Endothelial cell of umbilical vein (primary cell): ENCODE results near the gene UBE2I. TPM values are rescaled to one million over a fixed set of nuclear protein-coding genes. Genes with fewer than 3 reads are reported as not detected.

Experiments
- BruUV-seq: library from RNA; stranded (reverse); fragments of 400-500 nt; replicated peaks from 2 replicates; lab custom pipeline; 2021; lab: Mats Ljungman, UMichigan
- CTCF ChIA-PET: fragments of 300-600, 350-600 bp; sonication (Branson Sonifier 250); formaldehyde crosslinking; loops from one replicate; lab custom pipeline; 2021; ENCODE audit warnings: antibody characterized with exemption, inconsistent platforms; lab: Charles Lee
- POLR2A ChIA-PET: fragments of 300-600, 350-600 bp; sonication (Branson Sonifier 250); formaldehyde crosslinking; loops from one replicate; lab custom pipeline; 2021; ENCODE audit warnings: antibody characterized with exemption, inconsistent platforms; lab: Charles Lee
- DNase-seq: peaks from one replicate; pipeline ENCODE4 v3.0.0-alpha.2; 2011; ENCODE audit warnings: low read depth, low spot score
- FAIRE-seq: peaks from 2 replicates; lab custom pipeline; 2011; peaks lifted over from hg19 to GRCh38; lab: Jason Lieb, UNC
- H2AFZ ChIP-seq: 2 replicates; pipeline ENCODE4 v1.6.0; 2012; ENCODE audit warnings: low read depth, low read length, control low read depth, inconsistent platforms
- H3K27ac ChIP-seq: 2 replicates; pipeline ENCODE4 v1.5.1; 2011; ENCODE audit warnings: low read depth, mild to moderate bottlenecking, control low read depth, low read length, moderate library complexity; ENCODE audit not compliant: insufficient read depth
- H3K27me3 ChIP-seq, 2 experiments: 2 replicates each; pipeline versions ENCODE4 v1.6.0 to v1.6.1; 2011; ENCODE audit warnings: low read length in 2 of 2, mixed read lengths in 1 of 2; ENCODE audit not compliant: control insufficient read depth in 2 of 2, insufficient read depth in 2 of 2
- H3K36me3 ChIP-seq, 2 experiments: 2 replicates in 1 of 2; 3 replicates in 1 of 2; pipeline ENCODE4 v1.5.1; 2011; ENCODE audit warnings: low read length in 2 of 2, mild to moderate bottlenecking in 1 of 2, moderate library complexity in 1 of 2; ENCODE audit not compliant: control insufficient read depth in 2 of 2, insufficient read depth in 2 of 2; ENCODE audit errors: extremely low read depth in 1 of 2
- H3K4me1 ChIP-seq: 3 replicates; pipeline ENCODE4 v1.5.1; 2011; ENCODE audit warnings: mild to moderate bottlenecking, low read length; ENCODE audit not compliant: control insufficient read depth, insufficient read depth; ENCODE audit errors: extremely low read depth
- H3K4me2 ChIP-seq: 2 replicates; pipeline ENCODE4 v1.6.1; 2011; ENCODE audit warnings: low read length, control low read depth, mixed read lengths; ENCODE audit not compliant: insufficient read depth
- H3K4me3 ChIP-seq, 3 experiments: fragments of 200-600 bp in 1 of 3; sonication (generic), shearing (Covaris generic) in 1 of 3; replicated peaks in 1 of 3; 2 replicates each; pipeline ENCODE4 v1.5.1; 2011 to 2016; ENCODE audit warnings: control low read depth in 3 of 3, low read length in 3 of 3, mild to moderate bottlenecking in 2 of 3, inconsistent platforms in 1 of 3, low read depth in 1 of 3, moderate library complexity in 1 of 3; ENCODE audit not compliant: insufficient read depth in 1 of 3
- H3K79me2 ChIP-seq: 2 replicates; pipeline ENCODE4 v1.6.0; 2012; ENCODE audit warnings: low read length, inconsistent platforms; ENCODE audit not compliant: control insufficient read depth, insufficient read depth
- H3K9ac ChIP-seq: replicated peaks from 2 replicates; pipeline ENCODE3; 2011; ENCODE audit warnings: low read length, control low read depth; ENCODE audit not compliant: insufficient read depth; ENCODE audit errors: extremely low read depth
- H3K9me1 ChIP-seq: replicated peaks from 3 replicates; pipeline ENCODE4 v1.6.0; 2011; ENCODE audit warnings: mild to moderate bottlenecking, low read length; ENCODE audit not compliant: control insufficient read depth, insufficient read depth; ENCODE audit errors: extremely low read depth
- H3K9me3 ChIP-seq: replicated peaks from 2 replicates; pipeline ENCODE4 v1.5.1; 2012; ENCODE audit warnings: low read length, inconsistent platforms; ENCODE audit not compliant: control insufficient read depth, insufficient read depth
- H4K20me1 ChIP-seq: replicated peaks from 2 replicates; pipeline ENCODE3; 2011; ENCODE audit warnings: mild to moderate bottlenecking, low read length; ENCODE audit not compliant: control insufficient read depth, insufficient read depth; ENCODE audit errors: extremely low read depth
- CTCF ChIP-seq, 2 donors: IDR thresholded peaks; 1 replicate in 1 of 2; 2 replicates in 1 of 2; pipeline ENCODE4 v1.5.1; 2011; ENCODE audit warnings: low read length in 2 of 2, mild to moderate bottlenecking in 2 of 2, moderate library complexity in 2 of 2, control low read depth in 1 of 2, inconsistent platforms in 1 of 2, low read depth in 1 of 2; ENCODE audit not compliant: insufficient read depth in 1 of 2; ENCODE audit errors: extremely low read depth in 1 of 2
- EZH2 ChIP-seq: IDR thresholded peaks from 2 replicates; pipeline ENCODE4 v1.6.1; 2012; ENCODE audit warnings: borderline replicate concordance, low read depth, mild to moderate bottlenecking, moderate library complexity, low read length, inconsistent platforms; ENCODE audit not compliant: severe bottlenecking
- FOS ChIP-seq: IDR thresholded peaks from 2 replicates; pipeline ENCODE4 v1.6.1; 2011; ENCODE audit warnings: mild to moderate bottlenecking, low read length, moderate library complexity, borderline replicate concordance; ENCODE audit not compliant: insufficient read depth
- GATA2 ChIP-seq: IDR thresholded peaks from 2 replicates; pipeline ENCODE4 v1.7.0; 2011; ENCODE audit warnings: low read depth, mild to moderate bottlenecking, moderate library complexity, mixed read lengths, low read length; ENCODE audit not compliant: insufficient read length, insufficient read depth
- JUN ChIP-seq: IDR thresholded peaks from 2 replicates; pipeline ENCODE4 v1.6.1; 2011; ENCODE audit warnings: borderline replicate concordance, low read depth; ENCODE audit not compliant: insufficient read length, insufficient read depth
- MAX ChIP-seq: IDR thresholded peaks from 2 replicates; pipeline ENCODE4 v1.6.1; 2011; ENCODE audit not compliant: insufficient read depth, insufficient read length
- MYC ChIP-seq: IDR thresholded peaks from one replicate; pipeline ENCODE4 v1.6.1; 2011; ENCODE audit warnings: mild to moderate bottlenecking, low read depth, low read length
- POLR2A ChIP-seq: IDR thresholded peaks from 2 replicates; pipeline ENCODE4 v1.6.1; 2012; ENCODE audit warnings: low read depth, mild to moderate bottlenecking, control low read depth, low read length
- POLR2AphosphoS5 ChIP-seq: IDR thresholded peaks from 2 replicates; pipeline ENCODE4 v1.6.1; 2012; ENCODE audit warnings: low read depth, mild to moderate bottlenecking, control low read depth, low read length, moderate library complexity; ENCODE audit not compliant: insufficient read depth
- dilution Hi-C: fragments of 300-500 bp; cut with MboI; formaldehyde crosslinking; loops from one replicate; pipeline ENCODE4 v1.15.0; 2019; ENCODE audit warnings: low sequenced_read_pairs; ENCODE audit not compliant: extremely low pct_ligation_motif_present
- intact Hi-C: fragments of 100-400 bp; cut with micrococcal nuclease; formaldehyde crosslinking; loops from one replicate; pipeline ENCODE4 v1.10.0; 2022
- polyA plus RNA-seq, 4 experiments: library from polyadenylated mRNA; depleted of rRNA in 3 of 4; stranded (reverse) in 3 of 4; unstranded in 1 of 4; fragments of >200 nt; gene quantifications; 2 replicates each; pipeline versions ENCODE4 v1.2.1 to v1.2.3, GENCODE V29; 2011 to 2012; ENCODE audit warnings: missing spikeins in 1 of 4
- total RNA-seq: library from RNA; stranded (reverse); gene quantifications from 2 replicates; pipeline ENCODE4 v1.2.3, GENCODE V29; 2021

The UBE2I gene
- total and polyA plus RNA-seq, 2 donors (not counting 3 experiments of a cell fraction or from before 2014, with no cell fraction given): 122 to 233 TPM

DNA sequence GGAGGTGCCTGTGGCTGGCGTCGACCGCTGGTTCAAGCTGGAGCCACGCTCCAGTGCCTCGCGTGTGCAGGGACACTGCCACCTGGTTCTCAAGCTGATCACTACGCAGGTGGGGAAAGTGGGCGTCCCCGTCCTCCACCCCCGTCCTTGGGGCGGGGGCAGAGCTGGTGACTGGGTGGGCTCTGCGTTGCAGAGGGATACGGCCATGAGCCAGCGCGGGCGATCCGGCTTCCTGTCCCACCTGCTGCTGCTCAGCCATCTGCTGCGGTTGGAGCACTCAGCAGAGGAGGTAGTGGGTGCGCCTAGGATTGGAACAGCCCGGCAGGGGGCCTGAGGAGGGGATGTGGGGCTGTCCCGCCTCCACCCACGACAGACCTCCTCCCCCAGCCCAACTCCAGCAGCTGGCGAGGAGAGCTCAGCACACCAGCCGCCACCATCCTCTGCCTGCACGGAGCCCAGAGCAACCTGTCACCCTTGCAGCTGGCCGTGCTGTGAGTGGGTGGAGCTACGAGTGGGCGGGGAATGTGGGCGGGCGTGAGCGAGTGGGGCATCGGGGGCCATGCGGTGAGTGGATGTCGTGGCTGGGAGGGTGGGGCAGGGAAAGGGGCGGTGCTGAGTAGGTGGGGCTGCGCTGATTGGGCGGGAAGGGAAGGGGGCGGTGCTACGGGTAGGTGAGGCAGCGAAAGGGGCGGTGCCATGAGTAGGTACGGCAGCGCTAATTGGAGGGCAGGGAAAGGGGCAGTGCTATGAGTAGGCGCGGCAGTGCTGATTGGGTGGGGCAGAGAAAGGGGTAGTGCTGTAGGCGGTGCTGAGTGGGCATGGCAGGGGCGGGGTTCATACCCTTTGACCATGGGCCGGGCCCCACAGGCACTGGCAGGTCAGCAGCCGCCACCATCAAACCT lies 33.3 kb downstream of the UBE2I start:
- peak; percentile 94 for FAIRE-seq
- TF ChIP-seq MAX: no peak
- TF ChIP-seq MYC: no peak
- no peak for TF ChIP-seq GATA2
- TF ChIP-seq CTCF (IDR thresholded peaks at IDR 0.05; ENCODE audit: extremely low read depth in 1 of 2, insufficient read depth in 1 of 2, low read depth in 1 of 2, low read length in 2 of 2): no peak
- no peak for TF ChIP-seq POLR2A
- no peak for TF ChIP-seq EZH2
- TF ChIP-seq JUN: no peak
- TF ChIP-seq FOS: no peak
- no peak for TF ChIP-seq POLR2AphosphoS5
- BruUV-seq: no TSS peak
- Histone ChIP-seq H3K9me3 (no peaks in the 10 kb centered on the region), H3K79me2 (no peaks in the 10 kb centered on the region), H3K4me3 (no peak overlapping the region), H3K4me1 (no peaks in the 10 kb centered on the region), H3K36me3 (no peaks in the 10 kb centered on the region), H3K4me2 (no peak overlapping the region), H2AFZ (no peak overlapping the region), H4K20me1 (no peaks in the 10 kb centered on the region), H3K9ac (no peak overlapping the region), H3K9me1 (no peaks in the 10 kb centered on the region), H3K27me3 (no peaks in the 10 kb centered on the region), H3K27ac (no peak overlapping the region)
- ChIA-PET CTCF (interaction anchor here (0.8 kb wide), 1 partner anchor 16 kb away, joined by 3 read pairs; no protein-coding TSS in a partner anchor), POLR2A (interaction anchor here (0.6 kb wide), 1 partner anchor 1107 kb away, joined by 4 read pairs; no protein-coding TSS in a partner anchor)
- peak; percentile 93 for DNase-seq
- intact Hi-C loops (no loop called here), dilution Hi-C loops (no loop called here)
